GM18499 (cell line): Measurements from ENCODE around the gene TMPRSS9.

ENCODE experiments used
- ATAC-seq: cut with Tn5 transposase; IDR thresholded peaks from one replicate; pipeline ENCODE4 v1.9.1; 2021; ENCODE audit warnings: moderate number of reproducible peaks; ENCODE audit not compliant: insufficient read depth, unreplicated experiment

TMPRSS9 gene

DNA sequence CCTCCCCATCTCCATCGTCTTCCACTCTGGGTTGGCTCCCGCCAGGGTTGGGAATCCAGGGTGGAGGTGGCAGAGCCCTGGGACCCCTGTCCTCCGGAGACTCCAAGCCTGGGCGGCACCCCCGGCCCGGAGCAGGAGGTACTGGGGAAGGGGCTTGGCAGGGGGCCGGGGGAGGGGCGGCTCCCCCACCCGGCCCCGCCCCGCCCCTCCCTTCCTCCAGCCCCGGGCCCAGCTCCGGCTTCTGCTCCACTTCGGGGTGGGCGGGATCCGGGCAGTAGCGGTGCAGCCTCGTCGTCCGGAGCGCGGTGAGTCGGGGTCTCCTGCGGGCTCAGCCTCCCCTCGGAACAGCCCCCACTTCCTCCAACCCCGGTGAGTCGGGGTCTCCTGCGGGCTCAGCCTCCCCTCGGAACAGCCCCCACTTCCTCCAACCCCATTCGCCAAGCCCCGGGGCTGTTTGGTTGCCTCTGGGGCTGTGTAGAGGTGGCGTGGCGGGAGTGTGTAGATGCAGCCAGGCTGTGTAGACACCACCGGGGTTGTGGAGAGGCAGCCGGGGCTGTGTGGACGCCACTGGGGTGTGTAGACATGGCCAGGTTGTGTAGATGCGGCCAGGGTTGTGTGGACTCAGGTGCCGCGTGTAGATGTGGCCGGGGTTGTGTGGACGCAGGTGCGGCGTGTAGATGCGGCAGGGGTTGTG lies at the start of gene TMPRSS9:
TSS of gene TMPRSS9 (plus strand) at position 274 of the 694 bp plus-strand sequence. CDS start 29,521 bp downstream, outside the sequence.
- ATAC-seq, result no peak

DNA sequence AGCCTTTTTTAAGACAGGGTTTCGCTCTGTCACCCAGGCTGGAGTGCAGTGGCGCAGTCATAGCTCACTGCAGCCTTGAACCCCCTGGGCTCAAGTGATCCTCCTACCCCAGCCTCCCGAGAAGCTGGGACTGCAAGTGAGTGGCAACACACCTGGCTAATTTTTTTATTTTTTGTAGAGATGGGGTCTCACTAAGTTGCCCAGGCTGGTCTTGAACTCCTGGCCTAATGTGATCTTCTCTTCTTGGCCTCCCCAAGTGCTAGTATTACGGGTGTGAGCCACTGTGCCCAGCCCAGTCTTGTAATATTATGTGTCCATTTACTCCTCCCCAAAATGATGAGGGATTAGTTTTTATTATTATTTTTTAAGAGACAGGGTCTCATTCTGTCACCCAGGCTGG lies 49.0 kb upstream of the TMPRSS9 start:
- no peak for ATAC-seq

DNA sequence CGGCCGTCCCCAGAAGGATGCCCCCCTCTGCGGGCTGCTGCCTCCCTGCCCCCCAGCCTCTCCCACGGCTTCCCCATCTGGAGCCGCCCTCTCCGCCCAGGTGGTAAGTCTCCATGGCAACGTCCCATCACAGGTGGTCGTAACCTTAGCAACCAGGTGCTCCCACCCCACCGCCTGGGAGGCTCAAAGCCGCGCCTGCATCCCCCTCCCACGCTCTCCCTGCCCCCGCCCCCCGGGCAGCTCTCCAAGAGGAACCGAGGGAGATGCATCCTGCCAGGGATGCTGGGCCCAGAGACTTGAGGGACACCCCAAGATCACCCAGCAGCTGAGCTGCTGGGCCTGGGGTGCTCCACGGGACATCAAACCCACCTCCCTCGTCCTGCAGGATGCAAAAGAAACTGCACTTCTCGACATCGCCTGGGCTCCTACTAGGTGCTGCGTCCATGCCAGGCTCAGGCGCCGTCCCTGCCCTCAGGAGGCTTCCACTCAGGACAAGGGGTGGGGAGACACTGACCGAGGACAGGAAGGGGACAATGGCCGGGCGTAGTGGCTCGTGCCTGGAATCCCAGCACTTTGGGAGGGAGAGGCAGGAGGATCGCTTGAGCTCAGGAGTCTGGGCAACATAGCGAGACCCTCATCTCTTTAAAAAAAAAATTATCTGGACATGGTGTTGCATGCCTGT lies 47.1 kb upstream of the TMPRSS9 start:
- ATAC-seq, result no peak

DNA sequence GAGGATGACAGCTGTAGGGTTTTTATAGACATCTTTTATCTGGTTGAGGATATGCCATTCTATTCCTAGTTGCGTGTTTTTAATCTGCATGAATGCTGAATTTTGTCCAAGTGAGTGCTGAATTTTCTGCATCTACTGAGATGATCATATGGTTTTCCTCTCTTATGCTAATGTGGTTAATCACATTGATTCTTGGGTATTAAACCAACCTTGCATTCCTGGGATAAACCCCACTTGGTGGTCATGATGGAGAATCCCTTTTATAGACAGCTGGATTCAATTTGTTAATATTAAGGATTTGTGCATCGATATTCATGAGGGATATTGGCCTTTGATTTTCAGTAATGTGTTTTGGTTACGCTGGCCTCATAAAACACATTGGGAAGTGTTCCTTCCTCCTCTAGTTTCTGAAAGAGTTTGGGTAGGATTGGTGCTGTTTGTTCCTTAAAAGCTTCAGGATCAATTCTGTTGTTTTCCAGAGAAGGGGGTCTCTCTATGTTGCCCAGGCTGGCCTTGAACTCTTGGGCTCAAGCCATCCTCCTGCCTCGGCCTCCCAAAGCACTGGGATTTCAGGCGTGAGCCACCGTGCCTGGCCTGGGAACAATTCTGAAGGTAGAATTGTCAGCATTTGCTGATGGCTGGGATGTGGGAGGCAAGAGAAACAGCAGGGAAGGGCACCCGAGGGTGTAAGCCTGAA lies 44.8 kb upstream of the TMPRSS9 start:
- no peak for ATAC-seq

DNA sequence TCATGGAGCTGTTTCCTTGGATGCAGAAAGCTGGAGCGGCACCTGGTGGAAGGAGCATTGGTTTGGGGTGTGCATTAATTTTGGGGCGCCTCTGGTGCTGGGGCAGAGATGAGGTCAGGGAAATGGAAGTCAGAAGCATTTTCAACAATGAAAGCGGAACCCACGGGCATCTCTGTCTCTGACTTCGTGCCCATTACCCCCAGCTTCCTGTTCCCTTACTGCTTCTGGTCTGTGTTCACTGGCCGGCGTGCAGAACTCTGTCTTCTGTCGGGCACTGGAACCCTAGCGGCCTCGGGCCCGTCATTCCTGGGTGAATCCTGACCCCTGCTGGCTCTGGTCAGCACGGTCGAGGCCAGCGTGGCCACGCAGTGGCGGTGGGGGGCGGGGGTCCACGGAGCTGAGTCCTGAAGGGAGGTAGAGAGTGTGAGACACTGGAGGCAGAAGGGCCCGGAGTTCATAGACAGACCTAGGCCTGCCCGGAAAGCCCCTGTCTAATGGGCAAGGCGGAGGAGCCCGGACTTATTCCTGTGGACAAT lies 44.2 kb upstream of the TMPRSS9 start:
- no peak for ATAC-seq

DNA sequence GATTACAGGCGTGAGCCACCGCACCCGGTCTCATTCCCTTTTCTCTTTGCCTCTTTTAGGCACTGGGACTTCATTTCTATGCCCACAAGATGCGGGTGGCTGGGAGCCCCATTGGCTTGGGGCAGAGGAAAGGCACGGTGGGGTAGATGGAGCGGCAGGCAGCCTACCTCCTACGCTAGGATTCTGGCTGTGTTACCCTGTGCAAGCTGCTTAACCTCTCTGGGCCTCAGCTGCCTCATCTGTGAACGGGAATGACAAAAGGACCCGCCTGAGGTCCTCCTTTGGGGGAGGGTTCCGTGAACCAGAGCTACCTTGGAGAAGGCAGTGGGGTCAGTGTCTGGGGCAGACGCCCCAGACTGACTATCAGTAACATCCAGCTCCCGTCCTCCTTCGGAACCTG lies 42.8 kb upstream of the TMPRSS9 start:
- no peak for ATAC-seq

DNA sequence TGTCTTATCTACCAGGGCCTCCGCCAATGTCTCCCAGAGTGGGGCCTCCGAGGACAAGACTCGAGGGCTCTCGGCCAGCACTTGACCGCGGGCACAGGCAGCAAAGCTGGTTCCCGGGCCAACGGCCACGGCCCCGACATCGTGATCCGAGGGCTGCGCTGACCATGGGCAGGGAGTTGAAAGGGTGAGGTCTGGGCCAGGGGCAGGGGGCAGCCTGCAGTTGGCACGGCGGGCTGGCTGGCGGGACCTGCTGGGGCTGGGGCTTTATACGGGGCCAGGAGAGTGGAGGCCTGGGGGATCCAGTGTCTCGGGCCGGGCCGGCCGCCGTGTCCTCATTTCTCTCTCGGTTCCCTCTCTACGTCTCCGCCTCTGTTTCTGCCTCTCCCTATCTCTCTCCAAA lies 42.3 kb upstream of the TMPRSS9 start:
- no peak for ATAC-seq

DNA sequence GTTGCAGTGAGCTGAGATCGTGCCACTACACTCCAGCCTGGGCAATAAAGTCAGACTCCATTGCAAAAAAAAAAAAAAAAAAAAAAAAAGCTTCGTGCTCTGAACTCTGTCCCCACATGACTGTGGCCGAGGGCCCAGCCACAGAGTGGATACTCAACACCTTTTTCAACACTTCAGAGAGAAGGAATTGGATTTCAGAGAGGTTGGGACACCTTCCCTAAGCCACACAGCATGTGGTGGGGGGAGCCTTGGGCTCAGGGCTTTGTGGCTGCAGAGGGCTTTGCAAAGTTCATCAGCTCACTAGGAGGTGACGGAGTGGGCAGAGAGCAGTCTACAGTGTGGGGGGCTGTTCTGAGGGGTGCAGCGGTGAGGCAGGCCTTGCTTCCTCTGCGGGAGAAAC lies 41.1 kb upstream of the TMPRSS9 start:
- no peak for ATAC-seq

DNA sequence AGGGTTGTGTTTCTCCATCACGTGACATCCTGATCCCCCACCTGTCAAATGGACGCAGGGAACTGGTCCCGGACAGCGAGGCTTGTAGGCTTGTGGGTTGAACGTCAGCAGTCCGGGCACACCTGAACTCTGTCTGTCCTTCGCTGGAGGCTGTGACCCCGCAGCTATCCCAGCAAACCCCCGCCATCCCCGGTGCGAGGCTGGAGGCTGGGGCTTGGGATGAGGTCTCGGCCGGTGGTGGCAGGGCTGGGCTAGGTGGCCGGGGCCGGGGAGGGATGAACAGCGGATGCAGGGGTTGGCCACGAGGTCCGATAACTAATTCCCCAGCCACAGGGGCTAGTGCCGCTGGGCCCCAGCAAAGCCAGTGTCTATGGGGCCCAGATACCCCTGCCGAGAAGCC lies 40.5 kb upstream of the TMPRSS9 start:
- ATAC-seq, result no peak

DNA sequence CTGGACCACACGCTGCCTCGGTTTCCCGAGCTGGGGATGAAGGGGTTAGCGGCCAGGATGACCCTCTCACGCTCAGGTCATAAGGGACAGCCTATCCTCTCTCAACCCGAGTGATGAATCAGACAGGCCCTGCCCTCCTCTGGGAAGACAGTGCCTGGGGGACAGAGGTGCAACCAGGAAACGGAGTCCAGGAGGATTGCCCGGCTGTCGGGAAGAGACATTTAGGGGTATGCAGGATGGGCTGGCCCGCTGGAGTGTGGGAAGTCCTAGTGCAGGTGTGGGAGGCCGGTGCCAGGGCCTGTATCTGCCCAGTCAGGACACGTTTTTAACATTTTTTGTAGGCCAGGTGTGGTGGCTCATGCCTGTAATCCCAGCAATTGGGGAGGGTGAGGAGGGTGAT lies 40.0 kb upstream of the TMPRSS9 start:
- no peak for ATAC-seq

DNA sequence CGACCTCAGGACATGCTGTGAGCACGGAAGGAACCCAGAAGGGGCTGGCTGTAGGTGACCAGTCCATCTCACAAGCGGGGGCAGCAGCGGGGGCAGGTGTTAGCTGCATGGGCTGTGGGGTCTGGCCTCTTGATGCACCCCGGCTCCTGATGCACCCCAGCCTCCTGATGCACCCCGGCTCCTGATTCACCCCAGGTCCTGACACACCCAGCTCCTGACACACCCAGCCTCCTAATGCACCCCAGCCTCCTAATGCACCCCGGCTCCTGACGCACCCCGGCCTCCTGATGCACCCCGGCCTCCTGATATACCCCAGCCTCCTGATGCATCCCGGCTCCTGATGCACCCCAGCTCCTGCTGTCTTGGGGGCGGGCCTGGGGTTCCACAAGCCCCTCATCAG lies 39.1 kb upstream of the TMPRSS9 start:
- no peak for ATAC-seq

DNA sequence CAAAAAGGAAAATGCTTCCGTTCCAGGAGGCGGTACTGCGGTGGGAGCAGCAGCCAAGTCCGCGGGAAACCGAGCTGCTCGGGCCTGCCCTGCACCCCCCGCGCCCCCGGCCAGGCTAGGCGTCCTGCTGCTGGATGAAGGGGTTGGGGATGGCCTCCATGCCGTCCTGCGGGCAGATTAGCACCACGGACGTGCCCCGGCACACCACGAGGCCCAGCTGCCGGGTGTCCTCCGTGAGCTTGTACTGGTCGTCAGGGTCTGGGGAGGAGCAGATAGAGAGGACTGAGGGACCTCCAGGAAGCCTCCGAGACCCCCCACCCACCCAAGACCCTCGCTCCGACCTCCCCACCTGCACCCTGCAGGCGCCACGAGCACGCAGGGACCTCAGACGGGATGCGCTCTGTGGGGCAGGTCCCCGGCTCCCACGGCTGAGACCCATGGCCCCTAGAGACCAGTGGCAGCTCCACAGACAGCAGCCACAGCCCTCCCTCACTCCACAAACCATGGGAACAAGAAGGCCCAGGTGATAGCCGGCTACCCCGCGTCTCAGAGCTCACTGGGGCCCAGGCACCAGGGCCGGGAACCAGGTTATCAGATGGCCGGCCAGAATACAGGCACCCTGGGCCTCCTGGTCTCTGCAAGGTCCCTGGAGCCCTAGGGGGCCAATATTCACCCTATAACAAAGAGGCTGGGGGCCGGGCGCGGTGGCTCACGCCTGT lies 38.3 kb upstream of the TMPRSS9 start:
- no peak for ATAC-seq

DNA sequence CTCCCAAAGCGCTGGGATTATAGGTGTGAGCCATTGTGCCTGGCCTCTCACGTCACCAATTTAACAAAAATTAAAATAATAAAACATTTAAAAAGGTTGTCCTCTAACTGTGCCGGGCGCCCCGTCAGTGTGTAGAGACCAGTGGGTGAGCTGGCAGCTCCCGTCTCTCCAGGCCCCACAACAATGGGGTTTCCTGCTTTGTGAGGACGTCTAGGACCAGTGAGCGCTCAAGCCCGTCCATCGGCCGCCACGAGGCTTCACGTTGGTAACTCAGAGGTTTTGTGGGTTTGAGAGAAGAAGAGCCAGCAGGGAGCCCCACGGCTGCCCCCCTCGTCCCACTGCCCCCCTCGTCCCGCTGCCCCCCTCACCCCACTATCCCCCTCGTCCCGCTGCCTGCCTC lies 36.4 kb upstream of the TMPRSS9 start:
- ATAC-seq, result no peak

DNA sequence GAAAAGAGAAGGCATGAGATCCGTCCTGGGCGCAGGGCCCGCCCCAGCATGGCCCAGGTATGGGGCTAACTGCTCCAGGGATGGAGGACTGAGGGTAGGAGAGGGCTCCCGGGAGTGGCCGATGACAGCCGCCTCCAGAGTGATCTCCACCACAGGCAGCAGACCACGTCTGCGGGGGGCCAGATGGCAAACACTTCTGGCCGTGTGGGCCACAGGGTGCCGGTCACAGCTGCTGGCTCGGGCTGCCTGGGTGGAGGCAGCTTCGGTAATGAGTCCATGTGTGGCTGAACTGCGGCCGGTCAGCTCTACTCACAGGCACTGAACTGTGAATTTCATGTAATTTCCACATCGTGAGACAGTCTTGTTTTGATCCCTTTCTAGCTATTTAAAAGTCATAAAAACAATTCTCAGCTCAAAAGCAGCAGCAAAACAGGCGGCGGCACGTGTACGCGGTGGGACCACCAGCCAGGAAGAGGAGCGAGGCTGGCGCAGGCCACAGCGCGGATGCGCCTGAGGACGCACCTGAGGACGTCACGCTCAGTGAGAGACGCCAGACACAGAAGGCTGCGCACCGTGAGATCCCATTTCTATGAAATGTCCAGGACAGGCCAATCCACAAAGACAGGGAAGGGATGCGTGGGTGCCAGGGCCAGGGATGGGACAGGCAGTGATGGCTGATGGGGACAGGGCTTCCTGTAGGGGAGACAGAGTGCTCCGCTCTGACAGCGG lies 35.7 kb upstream of the TMPRSS9 start:
- ATAC-seq, result no peak

DNA sequence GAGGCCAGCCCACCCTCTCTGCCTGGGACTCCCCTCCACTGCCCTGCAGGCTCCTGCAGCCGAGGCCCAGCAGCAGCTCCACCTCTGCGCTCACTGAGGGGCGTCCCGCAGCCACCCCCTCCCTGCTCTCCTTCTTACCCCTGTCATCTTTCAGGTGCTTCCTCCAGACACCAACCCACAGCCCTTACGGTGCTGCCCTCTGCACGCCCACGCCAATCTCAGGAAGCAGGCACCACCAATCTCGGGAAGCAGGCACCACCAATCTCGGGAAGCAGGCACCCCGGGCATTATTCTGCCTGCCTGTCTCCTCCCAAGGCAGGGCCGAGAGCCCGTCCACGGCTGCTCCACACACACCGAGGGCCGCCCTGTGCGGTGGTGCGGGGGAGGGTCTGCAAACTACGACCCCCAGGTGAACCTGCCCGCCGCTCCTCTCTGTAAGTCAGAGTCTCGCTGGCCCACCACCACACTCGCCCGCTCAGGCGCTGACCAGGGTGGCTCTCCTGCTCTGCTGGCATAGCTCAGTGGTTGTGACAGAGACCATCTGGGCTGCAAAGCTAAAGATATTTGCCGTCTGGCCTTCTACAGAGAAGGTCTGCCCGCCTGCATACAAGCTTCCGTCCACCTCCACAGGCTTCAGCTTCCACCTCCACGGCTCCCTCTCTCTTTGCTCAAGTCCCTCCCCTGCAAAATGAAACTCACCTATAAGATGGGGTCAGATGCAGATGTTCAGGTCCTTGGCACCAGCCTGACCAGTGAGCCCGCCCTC lies 34.6 kb upstream of the TMPRSS9 start:
- ATAC-seq, result no peak

DNA sequence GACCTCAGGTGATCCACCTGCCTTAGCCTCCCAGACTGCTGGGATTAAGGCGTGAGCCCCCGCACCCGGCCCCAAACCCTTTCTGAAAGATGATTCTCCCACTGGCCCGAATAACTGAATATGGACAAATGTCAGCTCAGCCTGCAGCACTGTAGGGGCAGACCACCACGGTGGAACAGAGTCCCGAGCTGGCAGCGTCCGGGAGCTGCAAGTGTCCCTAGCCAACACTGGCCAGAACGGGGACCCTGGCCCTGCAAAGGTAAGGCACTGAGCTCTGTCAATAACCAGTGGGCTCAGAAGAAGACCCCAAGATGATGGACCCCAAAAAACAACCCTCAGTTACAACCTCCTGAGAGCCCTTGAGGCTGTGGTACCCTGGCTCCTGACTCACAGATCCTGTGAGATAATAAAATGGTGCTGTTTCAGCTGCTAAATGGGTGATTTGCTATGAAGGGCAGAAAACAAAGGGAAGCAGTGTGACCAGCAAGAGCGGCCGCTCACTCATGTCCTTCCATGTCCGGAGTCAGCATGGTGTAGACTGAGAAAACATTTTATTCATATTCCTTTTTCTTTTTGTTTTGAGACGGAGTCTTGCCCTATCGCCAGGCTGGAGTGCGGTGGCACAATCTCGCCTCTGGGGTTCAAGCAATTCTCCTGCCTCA lies 33.2 kb upstream of the TMPRSS9 start:
- no peak for ATAC-seq

DNA sequence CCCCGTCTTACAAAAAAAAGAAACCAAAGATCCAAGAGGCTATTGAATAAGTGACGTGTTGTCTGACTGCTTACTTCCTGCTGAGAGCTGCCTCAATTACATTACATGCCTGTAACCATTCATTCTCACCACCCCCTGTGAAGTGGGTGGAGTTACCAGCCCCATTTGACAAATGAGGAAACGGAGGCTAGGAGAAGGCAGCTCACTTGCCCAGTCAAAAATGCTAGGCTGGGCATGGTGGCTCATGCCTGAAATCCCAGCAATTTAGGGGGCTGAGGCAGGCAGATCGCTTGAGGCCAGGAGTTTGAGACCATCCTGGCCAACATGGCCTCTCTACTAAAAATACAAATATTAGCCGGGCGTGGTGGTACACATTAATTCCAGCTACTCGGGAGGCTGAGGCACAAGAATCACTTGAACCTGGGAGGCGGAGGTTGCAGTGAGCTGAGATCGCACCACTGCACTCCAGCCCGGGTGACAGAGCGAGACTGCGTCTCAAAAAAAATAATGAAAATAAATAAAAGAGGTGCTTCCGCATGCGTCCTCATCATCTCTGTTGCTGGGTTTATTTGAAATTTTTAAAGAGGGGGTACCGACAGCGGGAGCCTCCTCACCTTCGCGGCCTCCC lies 32.2 kb upstream of the TMPRSS9 start:
- ATAC-seq, result no peak

DNA sequence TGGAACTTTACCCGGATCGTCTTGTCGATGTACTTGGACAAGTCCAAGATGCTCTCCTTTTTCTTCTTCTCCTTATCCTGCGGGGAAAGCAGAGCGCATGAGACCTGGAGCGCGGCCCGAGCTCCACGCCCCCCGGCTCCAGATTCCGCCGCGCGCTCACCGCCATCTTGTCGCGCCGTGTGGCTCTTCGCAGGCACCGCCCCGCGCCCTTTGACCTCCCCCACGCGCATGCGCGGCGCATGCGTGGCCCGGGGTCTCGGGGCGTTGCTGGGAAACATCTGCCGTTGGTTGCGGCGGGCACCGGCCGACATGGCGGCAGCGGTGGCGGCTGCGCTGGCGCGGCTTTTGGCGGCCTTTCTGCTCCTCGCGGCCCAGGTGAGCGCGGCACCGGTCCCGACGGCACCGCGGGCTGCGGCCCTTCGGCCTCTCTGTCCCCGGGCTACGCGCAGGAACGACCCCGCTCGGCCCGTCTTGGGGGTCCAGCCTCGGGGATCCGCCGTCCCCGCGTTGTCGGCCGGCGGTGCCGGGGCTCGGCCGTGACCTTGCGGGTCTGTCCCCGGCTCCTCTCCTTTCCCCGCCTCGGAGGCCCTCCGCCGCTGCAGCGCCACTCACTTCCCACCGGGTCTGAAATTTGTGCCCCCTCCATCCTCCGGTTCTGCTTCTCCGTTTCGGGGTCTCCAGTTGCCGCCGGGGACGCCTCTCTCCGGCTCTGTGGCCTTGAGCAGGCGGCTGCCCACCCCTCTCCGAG lies 31.5 kb upstream of the TMPRSS9 start, which contains the start of the genes LSM7 and SPPL2B:
TSS of gene LSM7 (minus strand) at position 186 of the 748 bp plus-strand sequence. CDS start at position 166, 20 bp downstream.
TSS of gene SPPL2B (plus strand) at position 284 of the 748 bp plus-strand sequence. CDS start at position 310, 26 bp downstream.
- ATAC-seq, result no peak
